Common myeloid progenitor, CD34-positive (primary cell): Measurements from ENCODE around the gene STK16.
A peak's percentile ranks its signal among the peaks of the same experiment; 100 is the strongest.

Experiments used
- CTCF ChIA-PET: fragments of 350-600 bp; sonication (Branson Sonifier 250); formaldehyde crosslinking; loops from one replicate; lab custom pipeline; 2021; ENCODE audit warnings: antibody characterized with exemption; lab: Charles Lee
- POLR2A ChIA-PET: fragments of 350-600 bp; sonication (Branson Sonifier 250); formaldehyde crosslinking; loops from one replicate; lab custom pipeline; 2021; ENCODE audit warnings: antibody characterized with exemption; lab: Charles Lee
- DNase-seq, 3 donors: peaks; one replicate each; pipeline versions ENCODE4 v3.0.0 to v3.0.0-alpha.2; 2013
- H3K27ac ChIP-seq, 2 experiments: 1 replicate in 1 of 2; 2 replicates in 1 of 2; pipeline ENCODE4 v1.7.0; 2013; ENCODE audit warnings: inconsistent platforms in 2 of 2, low read length in 2 of 2, mild to moderate bottlenecking in 2 of 2, low read depth in 1 of 2, moderate library complexity in 1 of 2; ENCODE audit not compliant: severe bottlenecking in 2 of 2, insufficient read depth in 1 of 2, poor library complexity in 1 of 2
- H3K27me3 ChIP-seq, 5 experiments: replicated peaks in 2 of 5; 1 replicate in 3 of 5; 2 replicates in 2 of 5; pipeline versions ENCODE4 v1.6.1 to v1.7.0; 2013; ENCODE audit warnings: low read length in 4 of 5, mild to moderate bottlenecking in 2 of 5, moderate library complexity in 2 of 5, inconsistent platforms in 1 of 5; ENCODE audit not compliant: insufficient read depth in 5 of 5, control insufficient read depth in 4 of 5
- H3K36me3 ChIP-seq, 4 experiments: 1 replicate in 2 of 4; 2 replicates in 2 of 4; pipeline versions ENCODE4 v1.6.1 to v1.7.0; 2013; ENCODE audit warnings: low read length in 3 of 4, control low read depth in 1 of 4, mild to moderate bottlenecking in 1 of 4; ENCODE audit not compliant: control insufficient read depth in 4 of 4, insufficient read depth in 4 of 4
- H3K4me1 ChIP-seq, 4 experiments: 1 replicate in 3 of 4; 2 replicates in 1 of 4; pipeline versions ENCODE4 v1.6.1 to v1.7.1; 2013; ENCODE audit warnings: low read length in 3 of 4, mild to moderate bottlenecking in 3 of 4, control low read depth in 1 of 4, inconsistent platforms in 1 of 4, moderate library complexity in 1 of 4; ENCODE audit not compliant: control insufficient read depth in 4 of 4, insufficient read depth in 4 of 4; ENCODE audit errors: control extremely low read depth in 1 of 4
- H3K4me3 ChIP-seq, 7 experiments: 1 replicate in 4 of 7; 2 replicates in 3 of 7; pipeline versions ENCODE4 v1.5.1 to v1.7.0; 2013; ENCODE audit warnings: mild to moderate bottlenecking in 7 of 7, low read length in 6 of 7, moderate library complexity in 6 of 7, inconsistent platforms in 2 of 7, low read depth in 2 of 7, control low read depth in 1 of 7; ENCODE audit not compliant: insufficient read depth in 4 of 7, control insufficient read depth in 1 of 7; ENCODE audit errors: extremely low read depth in 1 of 7
- H3K9me3 ChIP-seq, 5 experiments: 1 replicate in 4 of 5; 2 replicates in 1 of 5; pipeline versions ENCODE4 v1.6.1 to v1.7.1; 2013; ENCODE audit warnings: low read length in 4 of 5, mild to moderate bottlenecking in 2 of 5, inconsistent platforms in 1 of 5, low read depth in 1 of 5, moderate library complexity in 1 of 5; ENCODE audit not compliant: control insufficient read depth in 4 of 5, insufficient read depth in 2 of 5; ENCODE audit errors: control extremely low read depth in 1 of 5
- WGBS: methylation state at CpG from one replicate; pipeline ENCODE4 v1.1.5; 2013; ENCODE audit not compliant: insufficient coverage; 5-methylcytosine and 5-hydroxymethylcytosine counted together

STK16 gene

GRCh38 chr2:219243291-219243761 is 2.0 kb upstream of the STK16 start:
- H3K27ac ChIP-seq, result no peak overlapping the region
- DNase-seq, result peak in 2 of 3 donors; percentile 59 to 66
- peak overlapping the region in 4 of 7 experiments; percentile 11 to 62 (median 48) for H3K4me3 ChIP-seq
- ChIA-PET POLR2A (interaction anchor here (0.8 kb wide), 1 partner anchor 192 kb away, joined by 3 read pairs; no protein-coding TSS in a partner anchor), CTCF (no interaction called here)
- whole genome bisulfite sequencing, result 60% methylated on average over 28 of the region's 28 CpGs
- no peaks in the 10 kb centered on the region for H3K27me3 ChIP-seq
- H3K4me1 ChIP-seq, result peaks cover 32 to 46% (median 42%) of the 10 kb centered on the region in 4 experiments
- H3K9me3 ChIP-seq, result no peaks in the 10 kb centered on the region
- peaks cover 2 to 21% (median 9%) of the 10 kb centered on the region in 4 experiments for H3K36me3 ChIP-seq

- POLR2A ChIA-PET, result interaction anchor here (0.6 to 2.1 kb wide), 5 partner anchors 9 to 69 kb away, joined by 3 to 12 read pairs (median 4); partner anchors contain the start of genes ABCB6, ANKZF1, ATG9A and CNPPD1
- no peak for DNase-seq
- WGBS, result 67% methylated on average over 3 of the region's 6 CpGs
- peak overlapping the region; percentile 50 to 96 (median 91) for H3K4me3 ChIP-seq
- peaks cover 0 to 9% (median 7%) of the 10 kb centered on the region in 4 experiments for H3K36me3 ChIP-seq
- peak overlapping the region; percentile 80 to 94 for H3K27ac ChIP-seq
- H3K4me1 ChIP-seq, result peaks cover 43 to 61% (median 56%) of the 10 kb centered on the region in 4 experiments
- no peaks in the 10 kb centered on the region for H3K27me3 ChIP-seq
- CTCF ChIA-PET, result interaction anchor here (0.8 to 2.6 kb wide), 15 partner anchors 9 to 85 kb away, joined by 3 to 24 read pairs (median 5); partner anchors contain the start of genes ANKZF1, ATG9A, CNPPD1 and DNAJB2
- H3K9me3 ChIP-seq, result no peaks in the 10 kb centered on the region
Measured at GRCh38 chr2:219244789-219245147, 511 bp upstream of the STK16 start.

GRCh38 chr2:219245899-219246230 is 586 bp downstream of the STK16 start:
- WGBS, result 10% methylated on average over 7 of the region's 10 CpGs
- no peaks in the 10 kb centered on the region for H3K9me3 ChIP-seq
- POLR2A ChIA-PET, result interaction anchor here (0.9 to 1.9 kb wide), 4 partner anchors 16 to 70 kb away, joined by 3 to 12 read pairs (median 4); partner anchors contain the start of genes ANKZF1, ATG9A and CNPPD1
- CTCF ChIA-PET, result interaction anchor here (0.8 to 2.6 kb wide), 8 partner anchors 9 to 87 kb away, joined by 3 to 24 read pairs (median 9); partner anchors contain the start of genes ANKZF1, ATG9A, DNAJB2 and TUBA4A
- peaks cover 48 to 70% (median 66%) of the 10 kb centered on the region in 4 experiments for H3K4me1 ChIP-seq
- no peak for DNase-seq
- peaks cover 0 to 14% (median 11%) of the 10 kb centered on the region in 4 experiments for H3K36me3 ChIP-seq
- peak overlapping the region; percentile 80 to 94 for H3K27ac ChIP-seq
- peak overlapping the region; percentile 50 to 96 (median 91) for H3K4me3 ChIP-seq
- H3K27me3 ChIP-seq, result no peaks in the 10 kb centered on the region

- H3K4me3 ChIP-seq, result peak overlapping the region in 2 of 7 experiments; percentile 19 to 91
- no peak for DNase-seq
- no peak overlapping the region for H3K27ac ChIP-seq
- no peaks in the 10 kb centered on the region for H3K27me3 ChIP-seq
- ChIA-PET POLR2A (interaction anchor here (1.8 kb wide), 1 partner anchor 70 kb away, joined by 4 read pairs; the partner anchor contains the start of gene CNPPD1), CTCF (interaction anchor here (0.8 to 2.6 kb wide), 5 partner anchors 10 to 87 kb away, joined by 3 to 24 read pairs (median 9); partner anchors contain the start of genes ANKZF1, ATG9A and DNAJB2)
- H3K4me1 ChIP-seq, result peaks cover 48 to 70% (median 69%) of the 10 kb centered on the region in 4 experiments
- 99% methylated on average over 10 of the region's 10 CpGs for WGBS
- H3K9me3 ChIP-seq, result no peaks in the 10 kb centered on the region
- H3K36me3 ChIP-seq, result peaks cover 0 to 20% (median 13%) of the 10 kb centered on the region in 4 experiments
Measured at GRCh38 chr2:219246559-219246958, 1.3 kb downstream of the STK16 start.

- no peak overlapping the region for H3K27ac ChIP-seq
Measured at GRCh38 chr2:219247678-219248642, 2.7 kb downstream of the STK16 start.

GRCh38 chr2:219248845-219249202 is 3.5 kb downstream of the STK16 start:
- peaks cover 0 to 2% (median 0%) of the 10 kb centered on the region in 5 experiments for H3K27me3 ChIP-seq
- no peaks in the 10 kb centered on the region for H3K9me3 ChIP-seq
- peak overlapping the region in 4 of 7 experiments; percentile 37 to 50 (median 46) for H3K4me3 ChIP-seq
- POLR2A ChIA-PET, result interaction anchor here (1.0 to 1.2 kb wide), 2 partner anchors 19 to 46 kb away, joined by 3 to 4 read pairs; partner anchors contain the start of genes ANKZF1 and ATG9A
- DNase-seq, result no peak
- CTCF ChIA-PET, result interaction anchor here (0.6 to 4.1 kb wide), 16 partner anchors 10 to 176 kb away, joined by 3 to 27 read pairs (median 4); no protein-coding TSS in a partner anchor
- peaks cover 48 to 89% (median 87%) of the 10 kb centered on the region in 4 experiments for H3K4me1 ChIP-seq
- peak overlapping the region; percentile 3 to 46 for H3K27ac ChIP-seq
- H3K36me3 ChIP-seq, result peaks cover 0 to 22% (median 13%) of the 10 kb centered on the region in 4 experiments
- WGBS, result 64% methylated on average over 2 of the region's 2 CpGs

More at GRCh38 chr2:219247678-219248642, 2.7 kb downstream of the STK16 start:
- Histone ChIP-seq H3K4me3 (peak overlapping the region in 1 of 7 experiments; percentile 35), H3K4me1 (peaks cover 48 to 83% (median 80%) of the 10 kb centered on the region in 4 experiments), H3K9me3 (no peaks in the 10 kb centered on the region), H3K27me3 (no peaks in the 10 kb centered on the region), H3K36me3 (peaks cover 0 to 22% (median 13%) of the 10 kb centered on the region in 4 experiments)
- WGBS, result 80% methylated on average over 10 of the region's 17 CpGs
- DNase-seq, result peak in 2 of 3 donors; percentile 74 to 79
- ChIA-PET CTCF (interaction anchor here (0.6 to 4.1 kb wide), 13 partner anchors 8 to 75 kb away, joined by 3 to 27 read pairs (median 3); no protein-coding TSS in a partner anchor), POLR2A (interaction anchor here (1.2 kb wide), 1 partner anchor 18 kb away, joined by 4 read pairs; the partner anchor contains the start of genes ANKZF1 and ATG9A)
